Mesenchymal stem cell (in vitro differentiated cells and primary cell): ENCODE measurements around the gene LAPTM5.
"Not testable (repeated sequence)": the region's sequence is repeated elsewhere in the genome, so short reads cannot be mapped to it uniquely, and the experiment has no call there.

Experiments used
- DNase-seq: peaks from one replicate; pipeline ENCODE4 v3.0.0-alpha.2; 2013
- H2AFZ ChIP-seq: one replicate; pipeline ENCODE4 v1.6.1; 2013; ENCODE audit warnings: low read depth, mild to moderate bottlenecking, control low read depth, inconsistent platforms, low read length, moderate library complexity
- H2AK5ac ChIP-seq: 2 replicates; pipeline ENCODE4 v1.6.1; 2013; ENCODE audit warnings: low read length, moderate library complexity, mild to moderate bottlenecking, inconsistent platforms; ENCODE audit not compliant: severe bottlenecking
- H2BK120ac ChIP-seq: one replicate; pipeline ENCODE4 v1.6.1; 2013; ENCODE audit warnings: low read depth, mild to moderate bottlenecking, inconsistent platforms, low read length, moderate library complexity
- H2BK12ac ChIP-seq, 2 experiments: one replicate each; pipeline ENCODE4 v1.6.1; 2013; ENCODE audit warnings: inconsistent platforms in 2 of 2, low read length in 2 of 2, mild to moderate bottlenecking in 2 of 2, moderate library complexity in 2 of 2, control low read depth in 1 of 2
- H2BK15ac ChIP-seq: one replicate; pipeline ENCODE4 v1.6.1; 2013; ENCODE audit warnings: mild to moderate bottlenecking, low read depth, inconsistent platforms; ENCODE audit not compliant: poor library complexity, severe bottlenecking
- H2BK5ac ChIP-seq: 2 replicates; pipeline ENCODE4 v1.6.1; 2013; ENCODE audit warnings: low read depth, mild to moderate bottlenecking, low read length, control low read depth, inconsistent platforms; ENCODE audit not compliant: poor library complexity, severe bottlenecking
- H3K14ac ChIP-seq, 2 experiments: one replicate each; pipeline ENCODE4 v1.6.1; 2013; ENCODE audit warnings: inconsistent platforms in 2 of 2, low read length in 2 of 2, control low read depth in 1 of 2, mild to moderate bottlenecking in 1 of 2, moderate library complexity in 1 of 2
- H3K18ac ChIP-seq, 2 experiments: one replicate each; pipeline ENCODE4 v1.6.1; 2013; ENCODE audit warnings: inconsistent platforms in 2 of 2, low read length in 2 of 2, control low read depth in 1 of 2, low read depth in 1 of 2, mild to moderate bottlenecking in 1 of 2
- H3K23ac ChIP-seq, 2 experiments: one replicate each; pipeline ENCODE4 v1.6.1; 2013; ENCODE audit warnings: inconsistent platforms in 2 of 2, low read length in 2 of 2, mild to moderate bottlenecking in 2 of 2, moderate library complexity in 2 of 2, control low read depth in 1 of 2
- H3K27ac ChIP-seq: 2 replicates; pipeline ENCODE4 v1.5.1; 2013; ENCODE audit warnings: mild to moderate bottlenecking, moderate library complexity, low read length, control low read depth, inconsistent platforms; ENCODE audit not compliant: poor library complexity, severe bottlenecking
- H3K27me3 ChIP-seq, 2 experiments: 2 replicates each; pipeline versions ENCODE4 v1.6.1 to v1.7.0; 2013; ENCODE audit warnings: low read length in 2 of 2, mild to moderate bottlenecking in 2 of 2, moderate library complexity in 2 of 2, control low read depth in 1 of 2, inconsistent platforms in 1 of 2; ENCODE audit not compliant: control insufficient read depth in 1 of 2, insufficient read depth in 1 of 2
- H3K36me3 ChIP-seq, 2 experiments: 2 replicates each; pipeline versions ENCODE4 v1.6.1 to v1.7.0; 2013; ENCODE audit warnings: low read length in 2 of 2, control low read depth in 1 of 2, inconsistent platforms in 1 of 2, low read depth in 1 of 2, mild to moderate bottlenecking in 1 of 2; ENCODE audit not compliant: insufficient read depth in 2 of 2, control insufficient read depth in 1 of 2
- H3K4ac ChIP-seq, 2 experiments: one replicate each; pipeline ENCODE4 v1.6.1; 2013; ENCODE audit warnings: inconsistent platforms in 2 of 2, low read length in 2 of 2, mild to moderate bottlenecking in 2 of 2, moderate library complexity in 2 of 2, control low read depth in 1 of 2, low read depth in 1 of 2
- H3K4me1 ChIP-seq: 2 replicates; pipeline ENCODE4 v1.6.1; 2013; ENCODE audit warnings: low read depth, low read length, control low read depth; ENCODE audit not compliant: control insufficient read depth, insufficient read depth
- H3K4me2 ChIP-seq: 2 replicates; pipeline ENCODE4 v1.6.1; 2013; ENCODE audit warnings: low read length, mild to moderate bottlenecking, inconsistent platforms; ENCODE audit not compliant: poor library complexity, severe bottlenecking
- H3K4me3 ChIP-seq, 2 experiments: 2 replicates each; pipeline versions ENCODE4 v1.5.1 to v1.7.0; 2013; ENCODE audit warnings: low read length in 2 of 2, mild to moderate bottlenecking in 2 of 2, control low read depth in 1 of 2, low read depth in 1 of 2; ENCODE audit not compliant: insufficient read depth in 1 of 2
- H3K79me1 ChIP-seq: replicated peaks from 2 replicates; pipeline ENCODE4 v1.6.1; 2013; ENCODE audit warnings: mild to moderate bottlenecking, control low read depth, low read length, inconsistent platforms; ENCODE audit not compliant: poor library complexity, severe bottlenecking
- H3K9ac ChIP-seq: 2 replicates; pipeline ENCODE4 v1.7.0; 2013; ENCODE audit warnings: mild to moderate bottlenecking, low read length, moderate library complexity
- H3K9me3 ChIP-seq: 2 replicates; pipeline ENCODE4 v1.7.0; 2013; ENCODE audit warnings: mild to moderate bottlenecking, low read length; ENCODE audit not compliant: control insufficient read depth
- H4K8ac ChIP-seq: one replicate; pipeline ENCODE4 v1.6.1; 2013; ENCODE audit warnings: inconsistent platforms, mild to moderate bottlenecking, low read length, moderate library complexity
- H4K91ac ChIP-seq: one replicate; pipeline ENCODE4 v1.6.1; 2013; ENCODE audit warnings: mild to moderate bottlenecking, low read length, inconsistent platforms
- WGBS: methylation state at CpG from one replicate; pipeline ENCODE4 v1.1.7; 2013; ENCODE audit warnings: mixed read lengths; 5-methylcytosine and 5-hydroxymethylcytosine counted together

Gene LAPTM5

DNA sequence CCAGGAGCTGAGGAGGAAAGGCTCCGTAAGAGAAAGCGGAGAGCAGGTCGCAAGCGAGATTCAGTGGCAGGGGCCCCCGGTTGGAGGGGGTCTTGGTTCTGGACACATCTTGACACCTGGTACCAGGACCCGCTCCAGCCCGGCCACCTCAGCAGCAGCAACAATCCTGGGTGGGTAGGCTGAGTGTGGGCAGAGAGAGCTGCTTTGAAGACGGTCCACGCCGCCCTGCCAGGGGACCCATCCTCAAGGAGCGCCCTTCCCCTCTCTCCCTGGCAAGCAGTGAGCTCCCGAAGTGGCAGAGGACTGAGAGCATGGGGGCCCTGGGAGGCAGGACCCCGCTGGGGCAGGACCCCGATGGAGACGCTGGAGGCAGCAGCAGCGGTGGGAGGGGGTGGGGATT, 35.6 kb upstream of the LAPTM5 start:
- Histone ChIP-seq H3K4me1 (peaks cover 5% of the 10 kb centered on the region), H3K18ac (no peak overlapping the region), H3K23ac (no peak overlapping the region), H3K9me3 (peaks cover 5% of the 10 kb centered on the region), H3K4me2 (no peak overlapping the region), H2BK120ac (no peak overlapping the region), H3K14ac (no peak overlapping the region), H3K27me3 (peaks cover 17 to 54% of the 10 kb centered on the region in 2 experiments), H2BK5ac (no peak overlapping the region), H3K4ac (no peak overlapping the region), H3K9ac (no peak overlapping the region), H3K79me1 (no peaks in the 10 kb centered on the region), H4K8ac (no peak overlapping the region), H2AK5ac (no peak overlapping the region), H4K91ac (no peak overlapping the region), H2BK15ac (no peak overlapping the region), H3K36me3 (no peaks in the 10 kb centered on the region), H3K27ac (no peak overlapping the region), H3K4me3 (no peak overlapping the region), H2AFZ (no peak overlapping the region), H2BK12ac (no peak overlapping the region)
- no peak for DNase-seq
- 87% methylated on average over 15 of the region's 16 CpGs for WGBS

DNA sequence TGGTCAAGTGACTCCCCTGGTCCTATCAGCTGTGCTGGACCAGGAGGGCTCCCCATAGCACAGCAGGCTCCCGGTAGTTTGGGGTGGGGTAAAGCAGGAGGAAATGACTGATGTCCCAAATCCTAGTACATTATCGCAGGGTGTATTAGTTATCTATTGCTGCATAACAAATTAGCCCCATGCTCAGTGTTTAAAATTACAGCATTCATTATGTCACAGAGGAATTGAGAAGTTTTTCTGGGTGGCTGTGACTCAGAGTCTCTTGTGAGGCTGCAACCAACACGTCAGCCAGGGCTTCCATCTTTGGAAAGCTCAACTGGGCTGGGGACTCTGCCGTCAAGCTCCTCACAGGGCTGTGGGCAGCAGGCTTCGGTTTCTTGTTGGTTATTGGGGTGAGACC, 34.3 kb upstream of the LAPTM5 start:
- Histone ChIP-seq H2BK15ac (no peak overlapping the region), H3K18ac (no peak overlapping the region), H3K4me2 (no peak overlapping the region), H2BK5ac (no peak overlapping the region), H3K36me3 (no peaks in the 10 kb centered on the region), H2BK12ac (no peak overlapping the region), H2AFZ (no peak overlapping the region), H3K9me3 (peaks cover 5% of the 10 kb centered on the region), H3K4me1 (no peaks in the 10 kb centered on the region), H3K27ac (no peak overlapping the region), H3K14ac (no peak overlapping the region), H3K27me3 (peaks cover 17 to 63% of the 10 kb centered on the region in 2 experiments), H4K8ac (no peak overlapping the region), H2AK5ac (no peak overlapping the region), H3K23ac (no peak overlapping the region), H4K91ac (no peak overlapping the region), H3K79me1 (no peaks in the 10 kb centered on the region), H3K4me3 (no peak overlapping the region), H3K9ac (no peak overlapping the region), H3K4ac (no peak overlapping the region), H2BK120ac (no peak overlapping the region)
- WGBS: 78% methylated on average over 3 of the region's 5 CpGs
- no peak for DNase-seq

DNA sequence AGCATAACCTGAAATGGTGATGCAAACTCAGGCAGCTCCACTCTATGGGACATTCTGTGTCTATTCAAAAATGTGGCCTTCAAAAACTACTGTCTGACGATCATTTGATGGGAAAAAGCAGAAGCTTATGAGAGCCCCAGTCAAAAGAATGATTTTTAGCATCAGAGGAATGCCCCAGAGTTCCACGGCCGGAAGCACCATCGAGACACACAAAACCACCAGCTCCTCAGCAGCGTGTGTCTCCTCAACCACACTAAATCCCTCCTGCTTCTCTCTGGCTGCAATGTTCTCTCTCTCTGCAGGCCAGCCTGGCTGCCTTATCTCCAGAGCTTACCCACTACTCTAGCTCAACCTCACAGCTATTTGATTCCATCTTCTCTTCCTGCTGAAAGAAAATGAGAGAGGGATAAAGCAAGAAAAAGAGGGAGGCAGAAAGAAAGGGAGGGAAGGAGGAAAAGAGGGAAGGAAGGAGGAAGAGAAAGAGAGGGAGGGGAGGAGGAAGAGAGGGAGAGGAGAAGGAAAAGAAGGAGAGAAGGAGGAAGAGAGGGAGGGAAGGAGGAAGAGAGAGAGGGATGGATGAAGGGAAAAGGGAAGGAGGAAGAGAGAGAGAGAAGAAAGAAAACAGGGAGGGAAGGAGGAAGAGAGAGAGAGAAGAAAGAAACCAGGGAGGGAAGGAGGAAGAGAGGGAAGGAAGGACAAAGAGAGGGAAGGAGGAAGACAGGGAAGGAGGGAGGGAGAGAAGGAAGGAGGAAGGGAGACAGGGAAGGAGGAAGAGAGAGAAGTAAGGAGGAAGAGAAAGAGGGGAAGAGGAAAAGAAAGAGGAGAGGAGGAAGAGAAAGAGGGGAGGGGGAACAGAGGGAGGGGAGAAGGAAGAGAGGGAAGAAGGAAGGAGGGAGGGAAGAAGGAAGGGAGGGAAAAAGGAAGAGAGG, 33.5 kb upstream of the LAPTM5 start:
- Histone ChIP-seq H2AK5ac (no peak overlapping the region), H3K9me3 (peaks cover 5% of the 10 kb centered on the region), H3K14ac (no peak overlapping the region), H3K36me3 (no peaks in the 10 kb centered on the region), H3K27me3 (peaks cover 17 to 63% of the 10 kb centered on the region in 2 experiments), H4K91ac (no peak overlapping the region), H3K27ac (no peak overlapping the region), H3K4me3 (no peak overlapping the region), H2AFZ (no peak overlapping the region), H3K9ac (no peak overlapping the region), H3K4ac (no peak overlapping the region), H3K18ac (no peak overlapping the region), H4K8ac (no peak overlapping the region), H2BK5ac (no peak overlapping the region), H2BK15ac (no peak overlapping the region), H3K79me1 (no peaks in the 10 kb centered on the region), H2BK12ac (no peak overlapping the region), H3K23ac (no peak overlapping the region), H3K4me2 (no peak overlapping the region), H2BK120ac (no peak overlapping the region), H3K4me1 (no peaks in the 10 kb centered on the region)
- DNase-seq: no peak
- WGBS: 78% methylated on average over 5 of the region's 5 CpGs

DNA sequence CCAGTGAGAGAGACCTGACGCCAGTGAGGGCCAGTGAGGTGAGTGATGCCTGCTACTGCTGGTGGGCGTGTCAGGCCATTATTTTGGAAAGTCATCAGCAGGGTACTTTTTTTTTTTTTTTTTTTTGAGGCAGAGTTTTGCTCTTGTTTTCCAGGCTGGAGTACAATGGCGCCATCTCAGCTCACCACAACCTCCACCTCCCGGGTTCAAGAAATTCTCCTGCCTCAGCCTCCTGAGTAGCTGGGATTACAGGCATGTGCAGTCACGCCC, 32.6 kb upstream of the LAPTM5 start:
- not testable (repeated sequence) for H3K4ac ChIP-seq, H2BK120ac ChIP-seq, H2AK5ac ChIP-seq, H3K36me3 ChIP-seq, H3K14ac ChIP-seq, H3K23ac ChIP-seq, H3K4me1 ChIP-seq, H3K4me3 ChIP-seq, H3K9me3 ChIP-seq, H2BK15ac ChIP-seq, H4K91ac ChIP-seq, H3K9ac ChIP-seq, H2BK12ac ChIP-seq, H3K4me2 ChIP-seq, H2BK5ac ChIP-seq, DNase-seq, H4K8ac ChIP-seq, H3K79me1 ChIP-seq, H3K18ac ChIP-seq, H3K27ac ChIP-seq, H2AFZ ChIP-seq
- peaks cover 17 to 71% of the 10 kb centered on the region in 2 experiments for H3K27me3 ChIP-seq
- WGBS: no CpG with 5 or more reads among the region's 5 CpGs
